Measurements from ENCODE around the gene TNS1. TPM values are rescaled to one million over a fixed set of nuclear protein-coding genes. Genes with fewer than 3 reads are reported as not detected.

The TNS1 gene
- total RNA-seq, 4 donors from 2014 or later = 169 to 316 (median 229) TPM

DNA sequence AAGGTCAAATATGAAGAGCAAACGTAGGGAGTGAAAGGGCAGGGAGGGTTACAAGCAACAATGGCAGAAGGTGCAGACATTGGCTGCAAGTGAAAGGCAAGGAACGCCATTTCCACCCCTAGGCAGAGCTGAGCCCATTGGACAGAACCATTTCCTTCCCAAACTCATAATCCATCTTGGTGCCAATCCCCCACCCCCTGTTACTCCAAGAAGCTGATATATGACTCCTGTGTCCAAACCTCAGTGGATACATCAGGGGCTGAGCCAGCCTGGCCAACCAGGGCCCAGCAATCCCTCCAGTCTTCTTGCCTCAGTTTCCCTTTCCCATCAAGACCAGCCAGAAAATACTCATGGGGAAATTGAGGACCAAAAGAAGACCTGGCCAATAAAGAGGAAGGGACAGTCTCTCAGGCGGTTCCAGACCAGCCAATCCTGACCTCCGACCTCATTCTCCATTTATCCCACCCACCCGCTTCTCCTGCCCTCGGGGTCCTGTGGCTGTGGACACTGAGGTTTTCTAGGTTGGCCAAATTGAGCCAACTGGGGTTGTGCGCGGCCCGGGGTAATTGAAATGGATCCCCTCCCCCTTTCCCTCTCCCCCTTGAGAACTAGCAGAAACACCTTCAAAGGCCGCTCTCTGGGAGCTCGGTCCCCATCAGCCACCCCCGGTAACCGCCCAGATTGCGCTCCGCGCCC is 24.8 kb downstream of the TNS1 start:
- WGBS, 2 donors = 45 to 47% methylated on average over 9 to 13 of the region's 16 CpGs
- TF ChIP-seq POLR2A (IDR thresholded peaks at IDR 0.05) (no peak), CTCF (IDR thresholded peaks at IDR 0.05) (no peak)
- H3K27me3 ChIP-seq = no peaks in the 10 kb centered on the region
- H3K4me1 ChIP-seq = peaks cover 60 to 73% of the 10 kb centered on the region in 2 donors
- H3K4me3 ChIP-seq (replicated peaks in 1 of 3) = peak overlapping the region in 2 of 3 donors; percentile 23 to 49
- H3K27ac ChIP-seq = peak overlapping the region; percentile 76 to 93 (median 86)
- intact Hi-C loops (cut with DNase I) = no loop called here
- no peak for DNase-seq
- no peaks in the 10 kb centered on the region for H3K9me3 ChIP-seq
- H3K36me3 ChIP-seq = no peaks in the 10 kb centered on the region

DNA sequence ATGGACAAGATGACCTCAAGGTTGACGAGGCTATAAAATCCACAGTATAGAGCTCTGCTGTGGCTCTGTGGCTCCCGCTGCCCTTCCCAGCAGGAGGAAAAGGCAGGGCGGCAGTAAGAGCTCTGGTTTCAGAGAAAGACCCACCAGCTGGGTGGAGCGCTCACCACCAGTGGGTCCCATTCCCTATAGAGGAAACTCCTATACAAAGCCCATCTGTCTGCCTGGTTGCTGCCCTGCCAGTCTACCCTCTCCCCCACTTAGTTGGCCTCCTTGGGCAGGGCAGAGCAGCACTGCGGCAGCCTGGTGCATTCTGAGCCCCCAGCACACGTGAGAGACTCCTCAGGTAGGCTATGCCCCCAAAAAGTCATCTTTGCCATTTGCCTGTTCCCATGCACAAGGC is 26.5 kb downstream of the TNS1 start:
- H3K4me3 ChIP-seq (replicated peaks in 1 of 3) = no peak overlapping the region
- H3K27ac ChIP-seq = peak overlapping the region in 1 of 3 donors; percentile 76
- no peak for DNase-seq
- no peaks in the 10 kb centered on the region for H3K9me3 ChIP-seq
- intact Hi-C loops (cut with DNase I) = no loop called here
- WGBS, 2 donors = 96% methylated on average over 4 to 6 of the region's 6 CpGs
- H3K27me3 ChIP-seq = no peaks in the 10 kb centered on the region
- peaks cover 67 to 79% of the 10 kb centered on the region in 2 donors for H3K4me1 ChIP-seq
- no peaks in the 10 kb centered on the region for H3K36me3 ChIP-seq
- TF ChIP-seq CTCF (IDR thresholded peaks at IDR 0.05) (no peak), POLR2A (IDR thresholded peaks at IDR 0.05) (no peak)

- H3K27me3 ChIP-seq = no peaks in the 10 kb centered on the region
- H3K36me3 ChIP-seq = no peaks in the 10 kb centered on the region
- no peak overlapping the region for H3K4me3 ChIP-seq (replicated peaks in 1 of 3)
- H3K9me3 ChIP-seq = no peaks in the 10 kb centered on the region
- peaks cover 61 to 73% of the 10 kb centered on the region in 2 donors for H3K4me1 ChIP-seq
- intact Hi-C loops (cut with DNase I) = no loop called here
- WGBS, 2 donors = 77% methylated on average over 8 of the region's 8 CpGs
- TF ChIP-seq POLR2A (IDR thresholded peaks at IDR 0.05) (no peak), CTCF (IDR thresholded peaks at IDR 0.05) (no peak)
- no peak for DNase-seq
- peak overlapping the region; percentile 58 to 81 (median 79) for H3K27ac ChIP-seq
These were observed 27.2 kb downstream of the TNS1 start for GRCh38 chr2:217975626-217976025.

DNA sequence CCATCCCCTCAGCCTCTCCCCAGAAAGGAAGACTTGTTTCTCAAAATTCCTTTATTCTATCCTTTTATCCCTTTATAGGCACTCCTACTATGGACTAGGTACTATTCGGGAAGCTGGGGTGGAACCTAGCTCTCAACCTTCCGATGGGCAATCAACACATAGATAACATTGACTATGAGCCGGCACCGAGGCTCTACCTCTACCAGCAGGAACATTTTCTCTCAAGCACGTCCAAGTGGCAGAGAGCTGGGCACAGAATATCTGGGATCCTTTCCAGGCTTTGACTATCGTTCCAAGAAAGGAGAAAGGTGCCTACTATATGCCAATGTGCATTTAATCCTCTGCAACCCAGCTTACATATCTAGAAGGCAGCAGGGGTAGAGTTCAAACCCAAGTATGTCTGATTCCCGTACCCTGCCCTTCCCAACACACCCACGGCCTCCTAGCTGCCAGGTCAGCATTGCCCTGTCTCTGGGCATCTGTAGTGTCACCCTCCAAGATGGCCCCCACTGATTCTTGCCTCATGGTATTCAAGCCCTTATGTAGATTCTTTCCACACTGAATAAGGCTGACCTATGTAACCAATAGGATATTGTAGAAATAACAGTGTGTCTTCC is 28.3 kb downstream of the TNS1 start:
- TF ChIP-seq CTCF (IDR thresholded peaks at IDR 0.05) (no peak), POLR2A (IDR thresholded peaks at IDR 0.05) (peak in 1 of 2 donors; percentile 35)
- Histone ChIP-seq H3K9me3 (no peaks in the 10 kb centered on the region), H3K4me1 (peaks cover 50 to 61% of the 10 kb centered on the region in 2 donors), H3K4me3 (replicated peaks in 1 of 3) (no peak overlapping the region), H3K36me3 (no peaks in the 10 kb centered on the region), H3K27me3 (no peaks in the 10 kb centered on the region), H3K27ac (peak overlapping the region; percentile 58 to 81 (median 79))
- 32 to 57% methylated on average over 8 of the region's 8 CpGs for WGBS, 2 donors
- intact Hi-C loops (cut with DNase I) = no loop called here
- DNase-seq = peak; percentile 77

Measured in thyroid gland (tissue), 4 donors.